ENCODE measurements around the gene FMNL2.
"Not testable (repeated sequence)": the region's sequence is repeated elsewhere in the genome, so short reads cannot be mapped to it uniquely, and the experiment has no call there.

The FMNL2 gene

GRCh38 chr2:152513681-152514080 is 178.7 kb downstream of the FMNL2 start:
- in situ Hi-C loops (cut with MboI; ENCODE audit: low sequenced_read_pairs), result no loop called here

- in situ Hi-C loops (cut with MboI; ENCODE audit: low sequenced_read_pairs), result no loop called here
These were observed 183.1 kb downstream of the FMNL2 start for GRCh38 chr2:152518034-152518433.

DNA sequence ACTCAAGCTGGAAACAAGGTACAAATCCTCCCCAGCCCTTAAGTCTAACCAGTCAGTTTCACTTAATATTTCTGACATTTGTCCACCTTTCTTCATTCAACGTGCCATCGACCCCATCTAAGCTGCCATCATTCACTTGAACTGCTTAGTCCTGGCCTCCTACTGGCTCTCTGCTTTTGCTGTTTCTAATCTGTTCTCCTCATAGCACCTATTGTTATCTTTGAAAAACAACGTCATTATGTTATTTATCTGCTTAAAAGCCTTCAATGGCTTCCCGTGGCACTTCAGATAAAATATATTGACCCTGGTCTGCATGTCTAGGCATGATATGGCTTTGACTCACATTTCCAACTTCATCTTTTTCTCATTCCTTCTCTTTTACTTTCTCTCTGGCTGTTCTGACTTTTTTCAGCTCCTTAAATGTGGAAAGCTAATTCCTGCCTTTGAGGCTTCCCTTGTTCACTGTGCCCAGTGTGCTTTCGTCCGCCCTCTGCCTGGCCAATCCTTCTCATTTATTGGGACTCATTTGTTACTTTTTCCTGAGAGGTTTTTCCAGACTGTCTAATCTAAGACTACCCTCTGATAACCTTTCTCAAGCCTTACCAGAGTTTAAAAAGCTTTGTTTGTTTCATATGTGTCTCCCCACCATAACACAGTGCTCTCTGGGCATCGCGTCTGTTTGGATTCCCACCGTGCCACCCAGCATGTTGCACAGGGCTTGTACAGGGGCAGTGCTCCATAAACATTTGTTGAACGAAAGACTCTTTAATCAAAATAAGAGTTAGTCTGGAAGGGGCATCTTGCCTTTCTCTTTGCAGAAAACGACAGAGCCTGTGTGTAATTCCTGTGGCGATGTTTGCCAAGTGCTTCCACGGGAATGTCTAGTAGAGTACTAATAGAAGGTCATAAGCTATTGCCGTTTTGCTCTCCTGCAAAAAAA is 183.9 kb downstream of the FMNL2 start:
- in situ Hi-C loops (cut with MboI; ENCODE audit: low sequenced_read_pairs), result no loop called here

DNA sequence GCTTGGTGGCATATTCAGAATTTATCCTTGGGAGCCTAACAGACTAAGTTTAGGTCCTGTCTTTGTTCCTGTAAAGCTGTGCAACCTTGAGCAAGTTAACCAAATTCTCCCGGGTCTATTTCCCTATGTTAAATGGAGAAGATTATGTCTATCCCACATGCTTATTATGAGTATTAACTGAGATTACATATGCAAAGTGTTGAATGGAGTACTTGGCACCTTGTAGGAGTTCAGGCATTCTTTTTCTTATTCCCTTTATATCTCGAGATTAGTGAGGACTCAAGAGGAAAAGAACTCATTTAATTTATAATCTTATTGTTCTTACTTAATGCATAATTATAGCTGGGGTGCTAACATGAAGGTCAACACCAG is 184.6 kb downstream of the FMNL2 start:
- in situ Hi-C loops (cut with MboI; ENCODE audit: low sequenced_read_pairs), result no loop called here

GRCh38 chr2:152520759-152521158 is 185.8 kb downstream of the FMNL2 start:
- in situ Hi-C loops (cut with MboI; ENCODE audit: low sequenced_read_pairs), result no loop called here

DNA sequence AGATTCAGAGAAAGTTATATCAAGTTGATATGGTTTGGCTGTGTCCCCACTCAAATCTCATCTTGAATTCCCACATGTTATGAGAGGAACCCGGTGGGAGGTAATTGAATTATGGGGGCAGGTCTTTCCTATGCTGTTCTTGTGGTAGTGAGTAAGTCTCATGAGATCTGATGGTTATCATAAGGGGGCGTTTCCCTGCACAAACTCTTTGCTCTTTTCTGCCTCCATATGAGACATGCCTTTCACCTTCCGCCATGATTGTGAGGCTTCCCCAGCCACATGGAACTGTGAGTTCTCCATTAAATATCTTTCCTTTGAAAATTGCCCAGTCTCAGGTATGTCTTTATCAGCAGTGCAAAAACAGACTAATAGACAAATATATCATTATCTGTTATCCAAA is 187.5 kb downstream of the FMNL2 start:
- in situ Hi-C loops (cut with MboI; ENCODE audit: low sequenced_read_pairs), result not testable (repeated sequence)

- in situ Hi-C loops (cut with MboI; ENCODE audit: low sequenced_read_pairs), result no loop called here
These were observed 188.1 kb downstream of the FMNL2 start for GRCh38 chr2:152523091-152523490.

- in situ Hi-C loops (cut with MboI; ENCODE audit: low sequenced_read_pairs), result no loop called here
These were observed 190.4 kb downstream of the FMNL2 start for GRCh38 chr2:152525277-152525838.

- in situ Hi-C loops (cut with MboI; ENCODE audit: low sequenced_read_pairs), result no loop called here
These were observed 194.6 kb downstream of the FMNL2 start for GRCh38 chr2:152529420-152530115.

DNA sequence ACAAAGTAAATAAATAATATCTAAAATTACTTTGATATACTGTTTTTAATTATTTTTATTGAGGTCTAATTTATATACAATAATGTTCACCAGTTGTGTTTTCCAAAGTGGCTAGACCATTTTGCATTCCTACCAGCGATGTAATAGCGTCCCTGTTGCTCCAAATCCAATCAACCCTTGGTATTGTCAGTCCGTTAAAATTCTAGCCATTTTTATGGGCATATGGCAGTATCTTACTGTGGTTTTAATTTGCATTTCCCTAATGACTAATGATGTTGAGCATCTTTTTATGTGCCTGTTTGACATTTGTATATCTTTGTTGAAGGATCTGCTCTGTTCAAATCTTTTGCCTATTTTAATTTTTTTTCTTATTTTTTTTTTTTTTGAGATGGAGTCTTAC is 197.3 kb downstream of the FMNL2 start:
- in situ Hi-C loops (cut with MboI; ENCODE audit: low sequenced_read_pairs), result no loop called here

DNA sequence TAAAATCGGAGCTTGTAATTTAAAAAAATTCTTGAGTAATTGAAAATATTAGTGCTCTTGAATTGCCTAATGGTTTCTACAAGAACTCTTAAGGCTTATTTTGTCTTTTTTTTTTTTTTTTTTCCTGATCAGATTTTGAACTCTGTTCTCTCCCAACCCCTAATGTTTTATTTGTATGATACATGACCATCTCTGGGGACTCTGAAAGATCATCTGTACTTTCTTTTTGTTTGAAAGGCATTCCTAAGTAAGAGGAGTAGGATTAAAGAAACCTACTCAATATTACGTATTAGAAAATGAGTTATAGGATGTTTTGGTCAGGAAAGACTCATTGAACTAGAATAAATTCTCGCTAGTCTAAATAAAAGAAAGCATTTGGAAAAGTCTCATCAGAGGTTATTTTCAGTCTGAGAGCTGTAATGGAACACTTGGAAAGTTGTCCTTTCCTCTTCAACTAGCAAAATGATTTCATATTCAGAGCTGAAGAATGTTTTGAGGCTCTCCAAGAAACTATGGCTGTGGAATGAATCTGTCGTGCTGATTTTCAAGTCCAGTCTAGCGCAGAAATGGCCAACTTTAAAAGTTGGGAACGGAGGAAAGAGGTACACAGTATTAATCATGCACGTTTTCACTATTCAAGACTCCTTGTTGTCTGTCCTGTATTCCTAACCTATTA is 199.6 kb downstream of the FMNL2 start:
- in situ Hi-C loops (cut with MboI; ENCODE audit: low sequenced_read_pairs), result no loop called here

- in situ Hi-C loops (cut with MboI; ENCODE audit: low sequenced_read_pairs), result no loop called here
These were observed 202.2 kb downstream of the FMNL2 start for GRCh38 chr2:152537081-152537651.

GRCh38 chr2:152539424-152539823 is 204.4 kb downstream of the FMNL2 start:
- in situ Hi-C loops (cut with MboI; ENCODE audit: low sequenced_read_pairs), result no loop called here

GRCh38 chr2:152541712-152542111 is 206.7 kb downstream of the FMNL2 start:
- in situ Hi-C loops (cut with MboI; ENCODE audit: low sequenced_read_pairs), result no loop called here

DNA sequence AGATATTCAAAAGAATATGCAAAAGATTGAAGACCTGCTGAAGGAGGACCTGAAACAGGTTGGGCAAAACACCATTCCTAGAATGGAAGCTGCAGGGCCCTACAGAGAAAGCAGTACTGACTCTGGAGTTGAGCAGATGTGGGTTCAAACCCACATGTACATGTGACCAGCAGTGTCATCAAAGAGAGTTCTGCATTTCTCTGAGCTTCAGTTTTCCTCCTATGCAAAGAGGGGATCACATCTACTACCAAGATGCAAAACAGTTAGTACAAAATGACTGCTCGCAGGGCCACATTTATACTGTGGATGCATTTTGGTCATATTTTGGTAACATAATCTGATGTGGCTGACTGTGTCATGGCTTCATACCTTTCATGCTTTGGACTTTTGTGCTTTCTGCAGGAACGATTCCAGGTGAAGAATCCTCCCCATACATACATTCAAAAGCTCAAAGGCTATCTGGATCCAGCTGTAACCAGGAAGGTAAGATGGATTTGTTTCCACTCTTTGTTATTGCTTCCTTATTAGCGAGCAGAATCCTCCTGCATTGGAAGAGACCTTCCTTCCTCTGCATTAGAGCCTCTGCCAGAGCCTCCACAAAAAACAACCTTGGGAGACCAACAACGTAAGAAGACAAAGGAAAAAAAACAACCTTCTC is 207.5 kb downstream of the FMNL2 start:
- in situ Hi-C loops (cut with MboI; ENCODE audit: low sequenced_read_pairs), result no loop called here

- in situ Hi-C loops (cut with MboI; ENCODE audit: low sequenced_read_pairs), result no loop called here
These were observed 208.1 kb downstream of the FMNL2 start for GRCh38 chr2:152542995-152543481.

DNA sequence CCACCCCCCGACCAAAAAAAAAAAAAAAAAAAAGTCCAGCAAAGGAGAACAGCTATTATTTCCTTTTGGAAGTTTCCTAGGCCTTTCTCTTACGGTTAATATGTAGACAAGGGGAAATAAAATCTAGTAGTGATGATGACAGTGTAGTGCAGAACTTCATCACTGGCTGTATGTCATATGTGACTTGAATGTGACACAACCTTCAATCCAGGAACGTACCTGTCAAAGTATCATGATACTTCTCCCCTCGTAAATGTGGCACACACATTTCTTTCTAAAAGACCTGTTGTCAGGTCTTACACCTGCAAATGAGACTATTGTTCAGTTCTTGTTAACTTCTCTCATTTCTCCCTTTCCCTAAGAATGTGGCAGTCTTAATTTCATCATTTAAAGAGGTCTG is 208.7 kb downstream of the FMNL2 start:
- in situ Hi-C loops (cut with MboI; ENCODE audit: low sequenced_read_pairs), result no loop called here

DNA sequence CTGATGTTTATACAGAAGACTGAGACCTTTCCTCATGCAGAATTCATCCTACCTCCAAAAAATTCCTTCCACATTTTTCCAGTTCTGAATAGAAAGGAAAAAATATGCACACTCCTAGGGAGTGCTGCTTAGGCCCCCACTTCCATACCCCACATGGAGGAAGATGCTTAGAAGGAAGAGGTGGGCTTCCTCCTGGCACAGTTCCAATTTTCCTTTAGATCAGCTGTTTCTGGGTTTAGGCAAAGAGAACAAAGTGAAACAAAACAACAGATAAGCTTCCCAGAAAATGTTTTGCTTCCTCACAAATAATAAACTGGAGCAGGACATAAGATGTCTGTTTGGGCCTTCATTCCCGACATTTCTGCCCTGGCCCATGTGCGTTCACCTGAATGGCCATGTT is 209.7 kb downstream of the FMNL2 start:
- in situ Hi-C loops (cut with MboI; ENCODE audit: low sequenced_read_pairs), result no loop called here

DNA sequence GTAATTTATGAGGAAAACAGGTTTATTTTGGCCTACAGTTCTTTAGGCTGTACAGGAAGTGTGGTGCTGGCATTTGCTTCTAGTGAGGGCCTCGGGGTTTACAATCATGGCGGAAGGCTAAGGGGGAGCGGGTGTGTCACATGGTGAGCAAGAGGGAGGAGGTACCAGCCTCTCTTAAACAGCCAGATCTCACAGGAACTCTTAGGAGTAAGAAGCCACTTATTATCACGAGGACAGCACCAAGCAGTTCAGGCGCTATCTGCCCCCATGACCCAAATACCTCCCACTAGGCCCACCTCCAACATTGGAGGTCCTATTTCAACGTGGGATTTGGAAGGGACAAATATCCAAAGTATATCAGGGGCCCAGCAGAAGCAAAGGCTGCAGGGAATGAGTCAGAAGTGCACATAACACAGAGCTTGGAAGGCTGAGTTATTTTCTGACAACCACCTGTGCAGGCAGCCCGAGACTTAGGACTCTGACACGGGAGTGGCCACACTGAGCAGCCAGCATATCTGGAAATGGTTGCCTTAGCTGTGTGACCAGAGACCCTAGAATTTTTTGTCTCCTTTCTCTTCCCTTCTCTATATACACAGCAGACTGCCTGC is 211.4 kb downstream of the FMNL2 start:
- in situ Hi-C loops (cut with MboI; ENCODE audit: low sequenced_read_pairs), result no loop called here

Data from HL-60/S4 (cell line).